ENCODE data around the gene KIFC3. TPM values are rescaled to one million over a fixed set of nuclear protein-coding genes. Genes with fewer than 3 reads are reported as not detected.

Gene KIFC3
- total and polyA plus RNA-seq, 7 donors, result 3.1 to 17.8 (median 6.6) TPM

- H3K27me3 ChIP-seq (ENCODE audit: insufficient read depth in 3 of 3, low read length in 2 of 3), result no peaks in the 10 kb centered on the region
- intact Hi-C loops (cut with DNase I), result no loop called here
- WGBS, 3 donors, result 58 to 73% (median 69%) methylated on average over 6 of the region's 6 CpGs
- H3K4me1 ChIP-seq, result no peaks in the 10 kb centered on the region
- peaks cover 0 to 15% of the 10 kb centered on the region in 2 donors for H3K36me3 ChIP-seq (ENCODE audit: insufficient read depth in 1 of 2, low read depth in 1 of 2)
- H3K27ac ChIP-seq, result no peak overlapping the region
- TF ChIP-seq CTCF (IDR thresholded peaks at IDR 0.05), result no peak
- H3K9me3 ChIP-seq, result no peaks in the 10 kb centered on the region
- DNase-seq (peak; percentile 32 to 49), ATAC-seq (peak; percentile 62 to 76 (median 71))
- no peak overlapping the region for H3K4me3 ChIP-seq
Measured at GRCh38 chr16:57764341-57765159, 37.7 kb downstream of the KIFC3 start.

GRCh38 chr16:57764006-57764340, 38.3 kb downstream of the KIFC3 start:
- DNase-seq, result no peak
- Histone ChIP-seq H3K4me1 (no peaks in the 10 kb centered on the region), H3K4me3 (no peak overlapping the region), H3K27me3 (ENCODE audit: insufficient read depth in 3 of 3, low read length in 2 of 3) (no peaks in the 10 kb centered on the region), H3K27ac (no peak overlapping the region), H3K9me3 (no peaks in the 10 kb centered on the region), H3K36me3 (ENCODE audit: insufficient read depth in 1 of 2, low read depth in 1 of 2) (peaks cover 0 to 9% of the 10 kb centered on the region in 2 donors)
- no peak for ATAC-seq
- no peak for TF ChIP-seq CTCF (IDR thresholded peaks at IDR 0.05)
- intact Hi-C loops (cut with DNase I), result no loop called here
- WGBS, 3 donors, result 93 to 96% (median 93%) methylated on average over 9 of the region's 9 CpGs

GRCh38 chr16:57763285-57764005, 38.8 kb downstream of the KIFC3 start:
- DNase-seq, result peak in 1 of 2 donors; percentile 4
- no peak for ATAC-seq
- 87 to 92% (median 91%) methylated on average over 13 to 14 of the region's 14 CpGs for WGBS, 3 donors
- no peaks in the 10 kb centered on the region for H3K9me3 ChIP-seq
- no peaks in the 10 kb centered on the region for H3K27me3 ChIP-seq (ENCODE audit: insufficient read depth in 3 of 3, low read length in 2 of 3)
- intact Hi-C loops (cut with DNase I), result no loop called here
- TF ChIP-seq CTCF (IDR thresholded peaks at IDR 0.05), result no peak
- H3K27ac ChIP-seq, result no peak overlapping the region
- no peak overlapping the region for H3K4me3 ChIP-seq
- H3K36me3 ChIP-seq (ENCODE audit: insufficient read depth in 1 of 2, low read depth in 1 of 2), result peaks cover 0 to 5% of the 10 kb centered on the region in 2 donors
- no peaks in the 10 kb centered on the region for H3K4me1 ChIP-seq

GRCh38 chr16:57762365-57763040, 39.8 kb downstream of the KIFC3 start:
- peak; percentile 12 to 50 for DNase-seq
- 71 to 82% (median 76%) methylated on average over 11 to 15 of the region's 15 CpGs for WGBS, 3 donors
- intact Hi-C loops (cut with DNase I), result no loop called here

More at GRCh38 chr16:57762365-57763040, 39.8 kb downstream of the KIFC3 start:
- Histone ChIP-seq H3K9me3 (no peaks in the 10 kb centered on the region), H3K36me3 (ENCODE audit: insufficient read depth in 1 of 2, low read depth in 1 of 2) (peaks cover 0 to 5% of the 10 kb centered on the region in 2 donors), H3K27ac (no peak overlapping the region), H3K27me3 (ENCODE audit: insufficient read depth in 3 of 3, low read length in 2 of 3) (no peaks in the 10 kb centered on the region), H3K4me3 (no peak overlapping the region), H3K4me1 (no peaks in the 10 kb centered on the region)
- no peak for TF ChIP-seq CTCF (IDR thresholded peaks at IDR 0.05)
- ATAC-seq, result no peak
